Right atrium auricular region (tissue), 2 donors: ENCODE measurements around the gene DNM2. TPM values are rescaled to one million over a fixed set of nuclear protein-coding genes. Genes with fewer than 3 reads are reported as not detected.

ENCODE experiments used
- DNase-seq: peaks from one replicate; pipeline ENCODE4 v3.0.0-alpha.2; 2019; ENCODE audit warnings: low spot score
- H3K27ac ChIP-seq, 2 donors: fragments of 200-600 bp; sonication (generic); 1 replicate in 1 of 2; 2 replicates in 1 of 2; pipeline ENCODE4 v1.5.1; 2016 to 2019
- H3K27me3 ChIP-seq, 2 donors: fragments of 200-600 bp; sonication (generic); one replicate each; pipeline versions ENCODE4 v1.5.1 to v1.6.0; 2017 to 2019
- H3K36me3 ChIP-seq: fragments of 200-600 bp; sonication (generic); one replicate; pipeline ENCODE4 v1.5.1; 2016
- H3K4me1 ChIP-seq, 2 donors: fragments of 200-600 bp; sonication (generic); one replicate each; pipeline versions ENCODE4 v1.5.1 to v1.6.0; 2017 to 2019
- H3K4me3 ChIP-seq, 2 donors: fragments of 200-600 bp; sonication (generic); 1 replicate in 1 of 2; 2 replicates in 1 of 2; pipeline ENCODE4 v1.5.1; 2017 to 2019; ENCODE audit warnings: mild to moderate bottlenecking in 1 of 2, moderate library complexity in 1 of 2
- H3K9me3 ChIP-seq, 2 donors: fragments of 200-600 bp; sonication (generic); one replicate each; pipeline ENCODE4 v1.5.1; 2019
- total RNA-seq, 2 donors: library from RNA; depleted of rRNA; stranded (reverse); fragments of >200 nt; gene quantifications; one replicate each; pipeline ENCODE4 v1.1.0, GENCODE V29; 2016
- TF ChIP-seq, protein P1 (sequence below), 2 donors: fragments of 200-600 bp; sonication (generic); IDR thresholded peaks; one replicate each; pipeline ENCODE4 v1.5.1; 2019; ENCODE audit warnings: antibody characterized with exemption in 2 of 2

Gene DNM2
- total RNA-seq, 2 donors from 2014 or later, result 111 to 144 TPM

DNA sequence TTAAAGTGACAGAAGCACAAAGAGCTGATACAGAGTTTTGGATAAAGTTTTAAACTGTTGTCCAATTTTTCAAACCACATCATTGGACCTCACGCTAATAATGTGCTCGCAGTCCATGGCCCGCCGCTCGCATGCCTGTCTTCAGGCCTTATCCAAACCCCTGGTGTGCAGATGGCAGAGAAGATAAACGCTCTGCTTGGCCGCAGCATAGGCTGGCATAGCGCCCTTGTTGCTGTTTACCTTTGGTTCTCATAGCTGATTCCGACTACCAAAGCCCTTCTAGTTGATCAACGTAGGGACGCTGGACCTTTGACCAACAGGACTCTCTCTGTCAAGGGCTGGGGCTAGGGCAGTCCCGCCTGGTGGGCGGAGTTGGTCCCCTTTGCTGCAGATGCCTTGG is 40.1 kb upstream of the DNM2 start:
- Histone ChIP-seq H3K27me3 (no peaks in the 10 kb centered on the region), H3K36me3 (peaks cover 79% of the 10 kb centered on the region), H3K9me3 (no peaks in the 10 kb centered on the region), H3K27ac (no peak overlapping the region), H3K4me3 (no peak overlapping the region), H3K4me1 (no peaks in the 10 kb centered on the region)
- TF ChIP-seq, protein P1, sequence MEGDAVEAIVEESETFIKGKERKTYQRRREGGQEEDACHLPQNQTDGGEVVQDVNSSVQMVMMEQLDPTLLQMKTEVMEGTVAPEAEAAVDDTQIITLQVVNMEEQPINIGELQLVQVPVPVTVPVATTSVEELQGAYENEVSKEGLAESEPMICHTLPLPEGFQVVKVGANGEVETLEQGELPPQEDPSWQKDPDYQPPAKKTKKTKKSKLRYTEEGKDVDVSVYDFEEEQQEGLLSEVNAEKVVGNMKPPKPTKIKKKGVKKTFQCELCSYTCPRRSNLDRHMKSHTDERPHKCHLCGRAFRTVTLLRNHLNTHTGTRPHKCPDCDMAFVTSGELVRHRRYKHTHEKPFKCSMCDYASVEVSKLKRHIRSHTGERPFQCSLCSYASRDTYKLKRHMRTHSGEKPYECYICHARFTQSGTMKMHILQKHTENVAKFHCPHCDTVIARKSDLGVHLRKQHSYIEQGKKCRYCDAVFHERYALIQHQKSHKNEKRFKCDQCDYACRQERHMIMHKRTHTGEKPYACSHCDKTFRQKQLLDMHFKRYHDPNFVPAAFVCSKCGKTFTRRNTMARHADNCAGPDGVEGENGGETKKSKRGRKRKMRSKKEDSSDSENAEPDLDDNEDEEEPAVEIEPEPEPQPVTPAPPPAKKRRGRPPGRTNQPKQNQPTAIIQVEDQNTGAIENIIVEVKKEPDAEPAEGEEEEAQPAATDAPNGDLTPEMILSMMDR (IDR thresholded peaks at IDR 0.05), result no peak
- no peak for DNase-seq

GRCh38 chr19:10678813-10679212 is 39.1 kb upstream of the DNM2 start:
- Histone ChIP-seq H3K27ac (no peak overlapping the region), H3K9me3 (no peaks in the 10 kb centered on the region), H3K36me3 (peaks cover 79% of the 10 kb centered on the region), H3K4me1 (no peaks in the 10 kb centered on the region), H3K27me3 (no peaks in the 10 kb centered on the region), H3K4me3 (no peak overlapping the region)
- TF ChIP-seq, protein P1 (IDR thresholded peaks at IDR 0.05), result no peak
- no peak for DNase-seq

- TF ChIP-seq, protein P1 (IDR thresholded peaks at IDR 0.05), result no peak
- Histone ChIP-seq H3K27me3 (no peaks in the 10 kb centered on the region), H3K4me1 (no peaks in the 10 kb centered on the region), H3K36me3 (peaks cover 87% of the 10 kb centered on the region), H3K9me3 (no peaks in the 10 kb centered on the region), H3K4me3 (no peak overlapping the region), H3K27ac (no peak overlapping the region)
- no peak for DNase-seq
Observed at GRCh38 chr19:10679743-10680142, 38.1 kb upstream of the DNM2 start.

- Histone ChIP-seq H3K4me3 (no peak overlapping the region), H3K9me3 (no peaks in the 10 kb centered on the region), H3K4me1 (no peaks in the 10 kb centered on the region), H3K27me3 (no peaks in the 10 kb centered on the region), H3K36me3 (peaks cover 91% of the 10 kb centered on the region), H3K27ac (no peak overlapping the region)
- no peak for DNase-seq
- TF ChIP-seq, protein P1 (IDR thresholded peaks at IDR 0.05), result no peak
Observed at GRCh38 chr19:10680545-10681135, 37.2 kb upstream of the DNM2 start.

DNA sequence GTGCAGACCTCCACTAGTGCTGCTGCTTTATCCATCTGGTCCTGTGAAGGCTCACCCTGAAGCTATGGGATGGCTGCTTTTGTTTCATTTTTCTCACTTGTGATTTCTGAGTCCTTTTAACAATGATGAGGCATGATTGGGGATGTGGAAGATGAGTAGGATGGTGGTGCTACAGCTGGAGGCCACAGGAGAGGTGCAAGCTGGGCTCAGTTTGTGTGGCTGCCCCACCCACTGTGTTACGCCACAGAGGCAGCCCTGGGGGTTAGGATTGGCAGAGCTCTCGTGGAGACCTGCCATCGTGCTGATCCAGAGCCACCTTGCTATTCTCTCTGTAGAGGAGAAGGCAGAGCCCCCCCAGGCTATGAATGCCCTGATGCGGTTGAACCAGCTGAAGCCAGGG is 36.2 kb upstream of the DNM2 start:
- Histone ChIP-seq H3K4me1 (peaks cover 0 to 8% of the 10 kb centered on the region in 2 donors), H3K9me3 (no peaks in the 10 kb centered on the region), H3K36me3 (peaks cover 98% of the 10 kb centered on the region), H3K27ac (no peak overlapping the region), H3K4me3 (no peak overlapping the region), H3K27me3 (no peaks in the 10 kb centered on the region)
- TF ChIP-seq, protein P1 (IDR thresholded peaks at IDR 0.05), result no peak
- no peak for DNase-seq
